BE2C (cell line): ENCODE data around the gene OR56A3.
"Not testable (repeated sequence)": the region's sequence is repeated elsewhere in the genome, so short reads cannot be mapped to it uniquely, and the experiment has no call there.

Experiments used
- DNase-seq: peaks from one replicate; pipeline ENCODE4 v3.0.0-alpha.2; 2020
- H3K27me3 ChIP-seq: fragments of 250-450 bp; sonication (Bioruptor Pico); 2 replicates; pipeline ENCODE4 v1.5.1; 2020; ENCODE audit warnings: mild to moderate bottlenecking
- H3K36me3 ChIP-seq: fragments of 250-450 bp; sonication (Bioruptor Pico); 2 replicates; pipeline ENCODE4 v1.5.1; 2020; ENCODE audit warnings: mild to moderate bottlenecking
- H3K4me1 ChIP-seq: fragments of 250-450 bp; sonication (Bioruptor Pico); 2 replicates; pipeline ENCODE4 v1.5.1; 2020
- H3K4me3 ChIP-seq: 2 replicates; pipeline ENCODE4 v1.5.1; 2011; ENCODE audit warnings: low read depth, low read length
- H3K9me3 ChIP-seq: fragments of 250-450 bp; sonication (Bioruptor Pico); 2 replicates; pipeline ENCODE4 v1.5.1; 2020
- TF ChIP-seq, protein P1 (sequence below): IDR thresholded peaks from 2 replicates; pipeline ENCODE4 v1.5.1; 2012; ENCODE audit warnings: mild to moderate bottlenecking, low read depth, low read length

The OR56A3 gene

DNA sequence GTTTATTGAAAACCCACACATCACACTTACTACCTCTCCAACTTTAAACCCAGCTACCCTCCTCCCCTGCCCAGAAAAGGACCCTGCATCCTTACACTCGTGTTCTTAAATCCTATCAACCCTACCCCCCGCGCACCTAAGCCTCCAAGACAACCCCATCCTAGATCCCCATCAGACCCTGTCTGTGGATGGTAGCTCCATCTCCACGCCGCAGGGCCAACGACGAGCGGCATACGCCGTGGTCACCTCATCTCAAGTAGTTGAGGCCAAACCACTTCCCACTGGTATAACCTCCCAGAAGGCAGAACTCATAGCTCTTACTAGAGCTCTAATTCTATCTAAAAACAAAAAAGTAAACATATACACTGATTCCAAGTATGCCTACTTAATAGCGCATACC, 9.4 kb upstream of the OR56A3 start:
- H3K27me3 ChIP-seq, result no peaks in the 10 kb centered on the region
- no peak for DNase-seq
- H3K4me3 ChIP-seq, result no peak overlapping the region
- H3K9me3 ChIP-seq, result no peaks in the 10 kb centered on the region
- H3K4me1 ChIP-seq, result no peaks in the 10 kb centered on the region
- TF ChIP-seq, protein P1, sequence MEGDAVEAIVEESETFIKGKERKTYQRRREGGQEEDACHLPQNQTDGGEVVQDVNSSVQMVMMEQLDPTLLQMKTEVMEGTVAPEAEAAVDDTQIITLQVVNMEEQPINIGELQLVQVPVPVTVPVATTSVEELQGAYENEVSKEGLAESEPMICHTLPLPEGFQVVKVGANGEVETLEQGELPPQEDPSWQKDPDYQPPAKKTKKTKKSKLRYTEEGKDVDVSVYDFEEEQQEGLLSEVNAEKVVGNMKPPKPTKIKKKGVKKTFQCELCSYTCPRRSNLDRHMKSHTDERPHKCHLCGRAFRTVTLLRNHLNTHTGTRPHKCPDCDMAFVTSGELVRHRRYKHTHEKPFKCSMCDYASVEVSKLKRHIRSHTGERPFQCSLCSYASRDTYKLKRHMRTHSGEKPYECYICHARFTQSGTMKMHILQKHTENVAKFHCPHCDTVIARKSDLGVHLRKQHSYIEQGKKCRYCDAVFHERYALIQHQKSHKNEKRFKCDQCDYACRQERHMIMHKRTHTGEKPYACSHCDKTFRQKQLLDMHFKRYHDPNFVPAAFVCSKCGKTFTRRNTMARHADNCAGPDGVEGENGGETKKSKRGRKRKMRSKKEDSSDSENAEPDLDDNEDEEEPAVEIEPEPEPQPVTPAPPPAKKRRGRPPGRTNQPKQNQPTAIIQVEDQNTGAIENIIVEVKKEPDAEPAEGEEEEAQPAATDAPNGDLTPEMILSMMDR, result no peak
- H3K36me3 ChIP-seq, result no peaks in the 10 kb centered on the region

DNA sequence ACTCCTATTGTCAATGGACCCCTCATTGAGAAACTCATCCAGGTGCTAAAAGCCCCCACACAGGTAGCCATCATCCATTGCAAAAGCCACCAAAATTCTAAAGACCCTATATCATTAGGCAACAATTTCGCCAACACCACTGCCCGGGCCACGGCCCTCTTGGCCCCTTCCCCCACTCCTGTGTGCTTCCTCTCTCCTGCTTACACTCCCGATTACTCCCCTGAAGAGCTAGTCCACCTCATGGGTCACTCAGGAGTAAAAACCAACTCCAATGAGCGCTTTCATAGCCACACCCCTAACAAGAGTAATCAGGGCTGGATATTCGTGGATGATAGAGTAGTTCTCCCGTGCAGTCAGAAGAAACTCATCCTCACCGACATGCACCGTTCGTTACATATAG, 8.9 kb upstream of the OR56A3 start:
- DNase-seq, result no peak
- no peaks in the 10 kb centered on the region for H3K36me3 ChIP-seq
- no peaks in the 10 kb centered on the region for H3K4me1 ChIP-seq
- H3K9me3 ChIP-seq, result no peaks in the 10 kb centered on the region
- TF ChIP-seq, protein P1, result no peak
- no peaks in the 10 kb centered on the region for H3K27me3 ChIP-seq
- no peak overlapping the region for H3K4me3 ChIP-seq

DNA sequence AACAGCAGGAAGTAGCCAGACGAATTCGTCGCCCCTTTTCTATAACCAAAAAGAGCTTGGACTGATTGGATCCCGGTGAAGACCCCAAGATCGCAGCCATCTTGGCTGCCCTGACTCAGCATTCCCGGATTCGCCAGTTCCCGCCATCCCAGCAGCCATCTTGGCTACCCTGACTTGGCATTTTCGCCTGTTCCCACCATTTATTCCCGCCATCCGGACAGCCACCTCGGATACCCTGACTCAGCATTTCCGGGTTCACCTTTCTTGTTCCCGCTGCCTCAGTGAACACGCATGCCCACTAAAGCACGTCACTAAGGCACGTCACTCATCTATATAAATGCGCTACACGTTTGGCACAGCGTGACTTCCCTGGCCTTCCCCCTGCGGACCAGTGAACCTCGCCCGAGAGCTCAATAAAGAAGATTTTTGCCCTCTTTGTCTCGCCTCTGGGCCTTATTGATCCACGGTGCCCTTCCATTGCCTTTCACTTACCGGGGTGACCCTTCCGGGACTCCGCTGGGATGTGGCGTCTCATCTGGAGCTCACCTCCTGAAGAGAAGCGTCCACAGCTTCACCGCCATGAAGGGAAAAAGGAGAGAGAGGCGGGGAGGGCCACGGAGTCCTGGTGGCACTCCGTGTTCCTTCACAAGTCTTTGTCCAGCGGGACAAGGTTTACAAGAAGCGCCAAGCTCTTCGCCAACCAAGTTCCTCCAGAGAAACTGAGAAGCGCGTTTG, 4.0 kb upstream of the OR56A3 start:
- Histone ChIP-seq H3K9me3 (no peaks in the 10 kb centered on the region), H3K36me3 (no peaks in the 10 kb centered on the region), H3K4me1 (no peaks in the 10 kb centered on the region), H3K4me3 (no peak overlapping the region), H3K27me3 (no peaks in the 10 kb centered on the region)
- DNase-seq, result no peak
- TF ChIP-seq, protein P1, result no peak

DNA sequence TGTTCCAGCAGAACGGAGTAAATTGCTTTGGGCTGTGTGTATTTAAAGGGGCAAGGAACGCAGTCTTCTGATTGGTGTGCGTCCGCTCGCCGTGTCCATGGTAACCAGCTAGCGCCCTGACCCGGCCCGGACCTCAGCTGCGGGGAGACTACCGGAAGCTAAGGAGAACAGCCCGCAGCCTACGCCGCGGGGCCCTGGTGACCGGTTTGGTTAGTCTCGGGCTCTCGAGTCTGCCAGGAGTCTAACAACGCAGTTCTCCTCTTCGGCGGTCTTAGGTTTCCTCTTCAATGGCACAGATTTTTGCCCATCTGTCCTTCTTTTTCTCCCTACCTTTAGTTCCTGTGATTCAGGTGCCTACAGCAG, 3.5 kb upstream of the OR56A3 start:
- DNase-seq, result no peak

DNA sequence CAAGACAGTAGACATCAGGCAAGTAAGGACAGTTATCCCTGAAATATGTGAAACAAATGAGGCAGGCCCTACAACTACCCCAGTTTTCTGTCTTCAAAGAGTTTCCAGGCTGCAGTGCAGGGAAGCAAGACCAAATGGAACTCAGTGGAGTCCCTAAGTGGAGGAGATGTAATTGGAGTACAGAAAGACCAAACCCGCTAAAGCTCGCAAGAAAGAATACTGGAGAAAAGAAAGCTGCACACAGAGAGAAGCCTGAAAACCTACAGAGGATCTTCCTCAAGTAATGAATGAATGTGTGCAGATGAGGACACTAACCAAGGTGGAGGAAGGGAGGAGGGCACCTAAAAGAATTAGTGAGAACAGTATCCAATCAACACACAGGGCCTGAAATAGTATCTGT, 1.3 kb upstream of the OR56A3 start:
- no peaks in the 10 kb centered on the region for H3K4me1 ChIP-seq
- no peaks in the 10 kb centered on the region for H3K27me3 ChIP-seq
- no peak for DNase-seq
- no peaks in the 10 kb centered on the region for H3K36me3 ChIP-seq
- no peak overlapping the region for H3K4me3 ChIP-seq
- H3K9me3 ChIP-seq, result no peaks in the 10 kb centered on the region
- TF ChIP-seq, protein P1, result no peak

More for the DNA sequence above, 3.5 kb upstream of the OR56A3 start:
- Histone ChIP-seq H3K27me3 (no peaks in the 10 kb centered on the region), H3K9me3 (no peaks in the 10 kb centered on the region), H3K36me3 (no peaks in the 10 kb centered on the region), H3K4me3 (no peak overlapping the region), H3K4me1 (no peaks in the 10 kb centered on the region)
- TF ChIP-seq, protein P1, result no peak

DNA sequence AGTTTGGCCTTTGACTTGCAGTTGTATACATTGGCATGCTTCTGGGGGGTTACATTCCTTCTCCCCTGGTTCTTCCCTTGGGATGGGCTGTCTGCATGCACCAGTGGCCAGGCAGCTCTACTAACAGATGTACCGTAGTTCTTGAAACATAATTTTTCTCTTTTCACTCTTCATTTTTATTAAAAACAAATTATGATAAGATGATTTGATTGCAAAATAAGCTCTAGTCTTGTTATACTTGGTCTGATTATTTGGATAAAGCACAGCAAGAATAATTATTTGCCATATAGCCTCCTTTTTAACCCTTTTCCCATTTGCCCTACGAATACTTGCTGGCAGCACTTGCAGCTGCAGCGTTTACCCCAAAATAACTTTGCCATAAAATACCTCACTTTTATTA, 13.5 kb downstream of the OR56A3 start:
- TF ChIP-seq, protein P1, result no peak
- H3K4me3 ChIP-seq, result no peak overlapping the region
- no peak for DNase-seq
- H3K27me3 ChIP-seq, result no peaks in the 10 kb centered on the region
- H3K4me1 ChIP-seq, result no peaks in the 10 kb centered on the region
- H3K9me3 ChIP-seq, result no peaks in the 10 kb centered on the region
- H3K36me3 ChIP-seq, result no peaks in the 10 kb centered on the region

DNA sequence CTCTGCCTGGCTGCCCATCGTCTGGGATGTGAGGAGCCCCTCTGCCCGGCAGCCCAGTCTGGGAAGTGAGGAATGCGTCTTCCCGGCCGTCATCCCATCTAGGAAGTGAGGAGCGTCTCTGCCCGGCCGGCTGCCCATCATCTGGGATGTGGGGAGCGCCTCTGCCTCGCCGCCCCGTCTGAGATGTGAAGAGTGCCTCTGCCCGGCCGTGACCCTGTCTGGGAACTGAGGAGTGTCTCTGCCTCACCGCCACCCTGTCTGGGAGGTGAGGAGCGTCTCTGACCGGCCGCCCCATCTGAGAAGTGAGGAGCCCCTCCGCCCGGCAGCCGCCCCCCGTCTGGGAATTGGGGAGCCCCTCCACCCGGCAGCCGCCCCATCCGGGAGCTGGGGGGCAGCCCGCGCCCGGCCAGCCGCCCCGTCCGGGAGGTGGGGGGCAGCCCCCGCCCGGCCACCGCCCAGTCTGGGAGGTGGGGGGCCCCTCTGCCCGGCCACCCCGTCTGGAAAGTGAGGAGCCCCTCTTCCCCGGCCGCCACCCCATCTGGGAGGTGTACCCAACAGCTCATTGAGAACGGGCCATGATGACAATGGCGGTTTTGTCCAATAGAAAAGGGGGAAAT, 18.8 kb downstream of the OR56A3 start:
- not testable (repeated sequence) for H3K9me3 ChIP-seq, H3K36me3 ChIP-seq, H3K4me3 ChIP-seq, DNase-seq, H3K4me1 ChIP-seq, H3K27me3 ChIP-seq
